HG03045 (cell line): ENCODE results near the gene SPDYC.

Source experiments
- ATAC-seq: cut with Tn5 transposase; IDR thresholded peaks from one replicate; pipeline ENCODE4 v1.9.1; 2021; ENCODE audit warnings: mild to moderate bottlenecking, moderate library complexity; ENCODE audit not compliant: unreplicated experiment

Gene SPDYC, protein sequence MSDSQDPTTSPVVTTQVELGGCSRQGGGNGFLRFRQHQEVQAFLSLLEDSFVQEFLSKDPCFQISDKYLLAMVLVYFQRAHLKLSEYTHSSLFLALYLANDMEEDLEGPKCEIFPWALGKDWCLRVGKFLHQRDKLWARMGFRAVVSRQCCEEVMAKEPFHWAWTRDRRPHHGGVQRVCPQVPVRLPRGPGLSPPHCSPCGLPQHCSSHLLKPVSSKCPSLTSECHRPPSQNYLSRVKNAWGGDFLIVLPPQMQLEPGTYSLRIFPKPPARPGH

GRCh38 chr11:65170058-65170534 lies at the start of gene SPDYC:
Gene SPDYC (plus strand): TSS chr11:65170233. CDS start chr11:65171358, 1,125 bp downstream.
- ATAC-seq: no peak

DNA sequence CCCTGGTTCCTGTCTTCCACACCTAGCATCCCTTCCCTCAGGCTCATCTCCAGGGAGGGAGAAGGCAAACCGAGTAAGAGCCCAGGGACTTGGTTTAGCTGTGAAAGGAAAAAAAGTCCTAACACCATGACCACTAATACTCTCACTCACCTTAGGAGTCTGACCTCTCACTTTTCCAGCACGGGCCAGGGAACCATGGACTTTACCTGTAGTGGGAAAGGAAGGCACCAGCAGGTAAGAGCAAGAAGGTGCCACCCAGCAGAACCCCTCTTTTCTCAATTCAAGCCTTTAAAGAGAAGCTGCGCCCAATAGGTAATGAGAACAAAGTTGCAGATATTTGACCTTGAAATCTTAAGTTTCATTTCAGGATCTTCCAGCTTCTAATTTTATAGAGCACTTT lies 49.2 kb upstream of the SPDYC start:
- no peak for ATAC-seq

- no peak for ATAC-seq
Measured at GRCh38 chr11:65121447-65121864, 48.6 kb upstream of the SPDYC start.

DNA sequence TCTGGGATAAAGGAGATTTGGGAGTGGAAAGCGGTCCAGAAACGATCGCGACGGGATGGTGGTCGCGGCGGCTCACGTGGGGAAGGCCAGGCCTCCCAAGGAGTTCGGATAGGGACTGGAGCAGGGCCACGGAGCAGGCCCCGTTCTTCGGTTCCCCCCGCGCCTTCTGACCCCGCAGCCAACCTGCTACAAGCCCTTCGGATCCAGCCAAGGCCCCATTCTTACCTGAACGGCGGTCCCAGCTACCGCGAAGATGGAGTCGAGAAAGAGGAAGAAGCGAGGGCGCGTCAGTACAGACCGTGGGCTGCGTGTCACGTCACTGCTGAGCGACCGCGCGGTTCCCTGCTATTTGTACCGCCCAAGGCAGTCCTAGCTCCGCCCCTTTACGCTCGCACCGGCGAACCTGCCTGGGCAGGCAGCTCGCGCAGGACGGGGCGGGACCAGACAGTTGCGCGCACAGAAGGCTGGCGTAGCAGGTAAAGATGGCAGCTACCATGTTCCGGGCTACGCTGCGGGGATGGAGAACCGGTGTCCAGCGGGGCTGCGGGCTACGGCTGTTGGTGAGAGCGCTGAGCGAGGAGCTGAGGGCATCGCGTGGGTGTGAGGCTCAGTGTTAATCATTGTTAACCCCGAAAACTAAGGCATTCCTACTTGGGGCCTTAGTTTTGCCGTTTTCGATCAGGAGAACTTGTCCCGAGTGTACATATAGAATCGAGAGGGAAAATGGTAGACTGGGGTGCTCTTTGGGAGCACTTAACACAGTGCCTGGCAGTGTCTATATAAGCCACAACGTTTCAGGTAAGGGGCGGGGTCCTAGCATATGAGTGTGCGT lies 48.0 kb upstream of the SPDYC start, which contains the start of the genes FAU and MRPL49:
TSS of gene FAU (minus strand) at position 270 of the 832 bp plus-strand sequence. CDS start 321 bp downstream, outside the sequence.
TSS of gene MRPL49 (plus strand) at position 457 of the 832 bp plus-strand sequence. CDS start at position 483, 26 bp downstream.
- ATAC-seq: peak; percentile 65

DNA sequence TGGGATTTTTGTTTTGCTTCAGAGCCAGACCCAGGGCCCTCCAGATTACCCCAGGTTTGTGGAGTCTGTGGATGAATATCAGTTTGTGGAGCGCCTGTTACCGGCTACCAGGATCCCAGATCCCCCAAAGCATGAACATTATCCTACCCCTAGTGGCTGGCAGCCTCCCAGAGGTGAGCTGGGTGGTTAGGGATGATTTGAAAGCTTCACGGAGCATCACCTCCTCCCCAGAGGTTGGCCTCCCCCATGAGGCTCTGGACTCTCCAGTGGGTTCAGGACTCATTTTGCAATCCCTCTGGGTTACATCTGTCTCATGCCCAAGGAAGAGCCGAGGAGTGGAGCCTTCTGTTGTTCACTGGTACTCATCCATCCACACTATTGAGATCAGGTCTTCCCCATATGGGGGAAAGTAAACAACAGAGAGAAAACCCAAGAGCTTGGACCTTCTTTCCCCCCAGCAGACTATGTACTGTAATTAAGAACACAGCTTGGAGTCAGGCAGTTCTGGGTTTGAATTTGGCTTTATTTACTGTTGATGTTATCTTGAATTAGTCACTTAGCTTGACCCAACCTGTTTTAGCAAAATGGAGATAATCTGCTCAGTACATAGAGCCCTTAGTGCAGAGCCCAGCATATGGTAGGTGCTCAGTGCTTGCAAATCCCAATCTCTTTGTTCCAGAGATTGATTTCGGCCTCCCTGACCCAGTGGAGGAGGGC lies 45.4 kb upstream of the SPDYC start:
- no peak for ATAC-seq

GRCh38 chr11:65125197-65126056 lies 44.6 kb upstream of the SPDYC start:
- no peak for ATAC-seq

GRCh38 chr11:65126624-65127274 lies 43.3 kb upstream of the SPDYC start:
- ATAC-seq: no peak

GRCh38 chr11:65127473-65128181 lies 42.4 kb upstream of the SPDYC start:
- no peak for ATAC-seq

DNA sequence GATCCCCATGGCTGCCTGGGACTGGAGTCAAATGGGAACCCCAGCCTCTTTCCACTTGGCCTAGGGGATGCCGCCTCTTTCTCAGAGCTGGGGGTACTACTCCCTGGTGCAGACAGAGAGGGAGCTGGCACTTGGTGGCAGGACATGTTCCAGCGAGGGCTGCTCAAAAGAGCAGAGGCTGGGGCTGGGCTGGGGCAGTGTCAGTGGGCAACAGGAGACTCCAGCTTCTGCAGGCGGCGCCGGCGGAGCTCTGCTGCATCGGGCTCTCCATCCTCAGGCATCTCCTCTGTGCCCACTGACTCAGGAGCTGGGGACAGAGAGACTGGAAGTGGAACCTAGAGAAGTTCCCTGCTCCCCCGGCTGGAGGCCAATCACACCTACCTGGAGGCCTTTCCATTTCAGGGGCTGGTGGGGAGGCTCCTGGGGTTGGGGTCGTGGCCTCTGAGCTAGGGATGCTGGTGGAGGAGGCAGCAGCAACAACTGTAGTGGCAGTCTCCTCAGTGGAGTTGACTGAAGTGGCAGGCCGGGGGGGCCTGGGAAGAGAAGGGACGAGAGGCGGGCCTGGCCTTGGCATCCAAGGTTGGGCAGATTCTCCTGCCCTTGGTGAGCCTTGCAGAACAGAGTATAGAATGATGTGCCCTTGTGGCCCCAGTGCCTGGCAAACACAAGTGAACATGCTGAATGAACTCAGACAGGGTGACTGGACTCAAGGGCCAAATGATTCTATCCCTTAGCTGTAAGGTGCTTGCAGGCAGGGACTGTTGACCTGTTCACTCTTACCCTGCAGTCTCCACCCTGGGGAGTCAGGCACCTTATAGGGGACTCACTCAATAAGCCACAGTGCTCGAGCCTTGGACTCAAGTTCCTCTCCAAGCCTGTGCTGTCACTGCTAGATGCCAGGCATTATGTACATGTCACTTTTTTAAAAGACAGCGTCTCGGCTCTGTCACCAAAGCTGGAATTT lies 41.6 kb upstream of the SPDYC start:
- no peak for ATAC-seq

DNA sequence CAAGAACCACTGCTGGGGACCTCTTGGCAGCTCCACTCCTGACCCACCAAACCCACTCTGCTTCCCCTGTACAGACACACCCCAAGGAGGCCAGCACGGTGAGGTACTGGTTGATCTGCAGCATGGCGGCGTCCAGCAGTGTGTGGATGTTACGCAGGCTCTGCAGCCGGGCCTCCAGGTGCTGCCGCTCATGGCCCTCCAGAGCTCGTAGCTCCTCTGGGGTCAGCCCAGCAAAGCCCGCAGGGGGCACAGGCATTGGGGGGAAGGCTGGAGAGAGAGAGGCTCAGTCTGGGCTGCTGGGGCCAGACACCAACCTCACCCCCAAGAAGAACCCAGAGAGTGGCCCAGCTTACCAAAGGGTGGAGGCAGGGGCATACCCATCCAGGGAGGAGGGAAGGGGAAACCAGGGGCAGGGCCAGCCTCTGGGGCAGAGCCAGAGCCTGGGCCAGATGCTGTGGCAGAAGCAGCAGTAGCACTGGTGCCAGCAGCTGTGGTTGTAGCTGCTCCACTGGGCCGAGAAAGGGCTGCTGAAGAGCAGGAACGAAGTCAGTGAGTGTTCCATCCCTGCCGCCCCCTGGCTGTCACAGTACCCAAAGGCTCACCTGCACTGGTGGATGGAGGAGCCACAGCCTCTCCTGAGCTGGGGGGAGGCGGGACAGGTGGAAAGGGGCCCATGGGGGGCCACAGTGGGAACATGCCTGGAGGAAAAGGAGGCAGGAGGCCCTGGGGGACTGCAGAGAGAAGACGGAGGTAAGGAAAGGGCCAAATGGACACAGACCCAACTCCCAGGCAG lies 40.2 kb upstream of the SPDYC start:
- no peak for ATAC-seq

DNA sequence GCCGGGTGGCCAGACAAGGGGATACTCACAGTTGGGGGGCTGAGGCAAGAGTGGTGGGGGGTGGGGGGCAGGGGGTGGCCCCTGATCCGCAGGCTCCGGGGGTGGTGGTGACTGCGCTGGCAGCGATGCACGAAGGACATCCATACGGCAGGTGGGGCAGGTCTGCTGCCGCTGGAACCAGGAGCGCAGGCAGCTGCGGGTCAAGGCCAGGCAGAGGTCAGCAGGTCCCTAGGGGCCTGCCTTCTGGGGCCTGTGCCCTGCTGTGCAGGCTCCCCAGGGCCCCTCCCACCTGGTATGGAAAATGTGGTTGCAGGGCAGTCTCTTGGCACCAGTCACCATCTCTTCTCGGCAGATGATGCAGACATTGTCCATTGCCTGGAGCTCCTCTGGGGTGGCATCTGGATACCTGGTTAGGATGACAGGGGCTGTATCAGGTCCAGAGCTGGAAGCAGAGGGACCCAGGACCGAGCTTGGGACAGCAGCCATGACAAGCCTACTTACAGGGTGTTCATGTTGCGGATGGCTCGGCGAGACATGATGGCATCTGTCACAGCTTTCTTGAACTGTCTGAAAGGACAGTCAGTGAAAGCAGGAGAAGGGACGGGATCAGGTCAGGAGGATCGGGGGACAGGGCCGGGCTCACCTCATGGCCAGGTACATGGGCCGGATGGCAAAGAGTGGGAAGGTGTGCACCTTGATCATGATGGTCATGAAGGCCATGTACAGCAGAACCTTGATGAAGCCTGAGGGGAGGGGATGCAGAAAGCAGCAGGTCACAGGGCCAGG lies 39.2 kb upstream of the SPDYC start:
- no peak for ATAC-seq

DNA sequence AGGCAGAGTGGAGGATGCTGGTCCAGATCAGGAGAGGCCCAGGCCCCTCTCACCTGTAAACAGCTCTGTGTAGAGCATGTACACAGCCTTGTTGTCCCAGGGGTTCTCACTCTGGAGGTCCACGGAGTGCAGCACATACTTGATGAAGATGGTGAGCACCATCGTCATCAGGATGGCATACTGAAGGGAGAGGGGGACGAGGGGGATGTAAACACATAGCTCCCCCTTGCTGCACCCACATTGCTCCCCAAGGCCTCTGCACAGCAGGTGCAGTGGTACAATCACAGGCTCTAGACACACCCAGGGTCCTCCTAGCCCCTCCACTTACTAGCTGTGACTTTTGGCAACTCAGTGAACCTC lies 38.6 kb upstream of the SPDYC start:
- ATAC-seq: no peak

DNA sequence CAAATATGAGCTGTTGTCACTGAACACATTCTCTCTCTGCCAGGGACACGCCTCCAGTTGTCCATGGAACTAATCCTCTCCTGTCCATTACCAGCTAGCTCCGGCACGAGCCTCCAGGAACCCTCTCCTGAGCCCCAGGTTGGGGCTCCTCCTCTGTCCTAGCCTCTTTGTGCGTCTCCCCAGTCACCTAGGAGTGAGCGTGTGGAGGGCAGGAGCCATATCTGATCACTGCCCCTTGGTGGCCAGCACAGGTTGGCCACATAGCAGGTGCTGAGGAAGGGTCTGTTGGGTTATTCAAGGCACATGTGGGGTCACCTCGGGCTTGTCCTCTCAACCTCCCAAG lies 38.2 kb upstream of the SPDYC start:
- ATAC-seq: no peak

DNA sequence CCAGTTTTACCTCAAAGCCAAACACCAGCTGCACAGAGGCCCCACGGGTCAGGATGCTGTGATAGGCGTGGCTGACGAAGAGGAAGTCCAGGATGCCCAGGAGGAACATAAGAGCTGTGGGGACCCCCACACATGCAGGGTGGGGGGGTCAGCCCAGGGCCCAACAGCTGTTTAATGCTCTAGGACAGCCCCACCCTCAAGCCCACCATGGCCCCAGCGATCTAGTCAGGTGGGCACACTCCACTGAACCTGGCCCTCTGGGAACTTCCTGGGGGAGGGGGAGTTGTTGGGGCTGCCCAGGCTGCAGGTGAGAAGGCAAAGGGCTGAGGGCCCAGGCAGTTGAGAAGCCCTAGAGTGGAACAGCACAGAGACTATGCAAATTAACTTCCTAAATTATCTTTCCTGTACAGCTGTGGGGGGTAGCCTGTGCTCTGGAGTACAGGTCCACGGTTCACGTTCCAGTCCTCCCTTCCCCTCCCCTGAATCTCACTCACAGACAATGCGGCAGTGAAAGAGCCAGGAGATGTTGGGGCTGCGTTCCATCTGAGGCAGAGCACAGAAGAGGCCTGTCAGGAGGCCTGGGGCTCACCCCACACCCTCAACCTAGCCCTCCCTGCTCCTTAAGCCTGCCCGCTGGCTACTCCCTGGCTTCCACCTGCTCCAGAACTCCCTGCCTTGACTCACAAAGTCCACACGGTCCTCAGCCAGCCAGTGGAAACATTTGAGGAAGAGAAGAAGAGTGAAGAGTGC lies 37.6 kb upstream of the SPDYC start:
- ATAC-seq: no peak

- no peak for ATAC-seq
Measured at GRCh38 chr11:65132988-65133700, 36.9 kb upstream of the SPDYC start.
